Activated T-helper 2 cell treated with anti-CD3 and anti-CD28 coated beads, Interferon-gamma antibody, Interleukin-2, Interleukin-4, amounts not matched to agents 10 μg/mL and 5 μg/mL and 100 μg/mL, durations not matched to agents 14 hours and 24 hours and 36 hours (primary cell): ENCODE data around the gene SMARCA4. TPM values are rescaled to one million over a fixed set of nuclear protein-coding genes. Genes with fewer than 3 reads are reported as not detected.
"Not testable (repeated sequence)": the region's sequence is repeated elsewhere in the genome, so short reads cannot be mapped to it uniquely, and the experiment has no call there.

Experiments used
- DNase-seq: peaks from one replicate; pipeline ENCODE4 v3.0.0; 2021; ENCODE audit warnings: low spot score
- H3K27ac Mint-ChIP-seq: one replicate; pipeline ENCODE4 v1.8.0; 2021; ENCODE audit warnings: mixed read lengths
- H3K27me3 Mint-ChIP-seq: one replicate; pipeline ENCODE4 v1.8.0; 2021; ENCODE audit warnings: low read depth, mixed read lengths
- H3K36me3 Mint-ChIP-seq: one replicate; pipeline ENCODE4 v1.8.0; 2021; ENCODE audit warnings: low read depth, mixed read lengths
- H3K4me1 Mint-ChIP-seq: one replicate; pipeline ENCODE4 v1.8.0; 2021; ENCODE audit warnings: low read depth, mixed read lengths
- H3K4me3 Mint-ChIP-seq: one replicate; pipeline ENCODE4 v1.8.0; 2021; ENCODE audit warnings: low read depth, mild to moderate bottlenecking, moderate library complexity, mixed read lengths
- H3K9me3 Mint-ChIP-seq: one replicate; pipeline ENCODE4 v1.8.0; 2021; ENCODE audit warnings: mixed read lengths
- intact Hi-C: fragments of 100-400 bp; cut with micrococcal nuclease; formaldehyde crosslinking; loops from one replicate; pipeline ENCODE4 v1.15.1; 2023
- total RNA-seq: library from RNA; stranded (reverse); gene quantifications from 2 replicates; pipeline ENCODE4 v1.2.3, GENCODE V29; 2022

SMARCA4 gene
- total RNA-seq, 1 donor from 2014 or later = 149 TPM

DNA sequence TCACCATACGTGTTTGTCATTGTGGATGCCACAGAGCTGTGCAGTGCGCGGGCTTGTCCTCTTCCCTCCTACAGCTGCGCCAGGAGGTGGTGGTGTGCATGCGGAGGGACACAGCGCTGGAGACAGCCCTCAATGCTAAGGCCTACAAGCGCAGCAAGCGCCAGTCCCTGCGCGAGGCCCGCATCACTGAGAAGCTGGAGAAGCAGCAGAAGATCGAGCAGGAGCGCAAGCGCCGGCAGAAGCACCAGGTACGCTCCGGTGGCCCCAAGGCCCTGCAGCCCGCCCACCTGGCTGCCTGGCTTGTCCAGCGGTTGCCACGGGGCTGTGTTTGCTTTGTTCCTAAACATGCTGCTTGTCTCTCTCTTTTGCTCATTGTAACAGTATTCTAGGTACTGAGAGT is 30.2 kb downstream of the SMARCA4 start:
- no peak overlapping the region for H3K4me3 Mint-ChIP-seq
- peaks cover 41% of the 10 kb centered on the region for H3K36me3 Mint-ChIP-seq
- no peaks in the 10 kb centered on the region for H3K4me1 Mint-ChIP-seq
- intact Hi-C loops = no loop called here
- no peaks in the 10 kb centered on the region for H3K9me3 Mint-ChIP-seq
- DNase-seq = no peak
- H3K27ac Mint-ChIP-seq = no peak overlapping the region
- no peaks in the 10 kb centered on the region for H3K27me3 Mint-ChIP-seq

DNA sequence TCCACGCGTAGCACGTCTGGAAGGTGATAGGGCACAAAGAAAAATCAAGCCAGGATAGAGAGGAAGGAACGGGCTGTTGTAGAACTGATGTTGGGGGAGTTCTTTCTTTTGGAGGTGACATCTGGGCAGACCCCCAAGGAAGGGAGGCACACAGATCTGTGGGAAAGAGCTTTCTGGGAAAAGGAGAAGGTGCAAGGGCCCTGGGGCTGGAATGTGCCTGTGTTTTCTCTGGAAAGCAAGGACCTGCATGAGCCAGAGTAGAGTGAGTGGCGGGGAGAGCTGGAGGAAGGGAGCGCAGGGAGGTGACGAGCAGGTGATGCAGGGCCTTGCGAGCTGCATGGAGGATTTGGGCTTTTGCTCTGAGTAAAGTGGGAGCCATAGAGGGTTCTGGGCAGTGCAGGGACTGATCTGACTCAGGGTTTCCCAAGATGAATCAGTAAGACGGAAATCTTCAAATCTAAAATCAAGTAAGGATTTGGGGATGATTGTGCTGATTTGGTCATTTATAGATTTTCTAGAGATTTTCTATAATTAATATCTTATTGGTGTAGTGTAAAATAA is 30.8 kb downstream of the SMARCA4 start:
- H3K4me3 Mint-ChIP-seq = no peak overlapping the region
- intact Hi-C loops = no loop called here
- peak overlapping the region; percentile 38 for H3K27ac Mint-ChIP-seq
- no peaks in the 10 kb centered on the region for H3K4me1 Mint-ChIP-seq
- no peaks in the 10 kb centered on the region for H3K9me3 Mint-ChIP-seq
- DNase-seq = no peak
- H3K27me3 Mint-ChIP-seq = no peaks in the 10 kb centered on the region
- H3K36me3 Mint-ChIP-seq = peaks cover 46% of the 10 kb centered on the region

DNA sequence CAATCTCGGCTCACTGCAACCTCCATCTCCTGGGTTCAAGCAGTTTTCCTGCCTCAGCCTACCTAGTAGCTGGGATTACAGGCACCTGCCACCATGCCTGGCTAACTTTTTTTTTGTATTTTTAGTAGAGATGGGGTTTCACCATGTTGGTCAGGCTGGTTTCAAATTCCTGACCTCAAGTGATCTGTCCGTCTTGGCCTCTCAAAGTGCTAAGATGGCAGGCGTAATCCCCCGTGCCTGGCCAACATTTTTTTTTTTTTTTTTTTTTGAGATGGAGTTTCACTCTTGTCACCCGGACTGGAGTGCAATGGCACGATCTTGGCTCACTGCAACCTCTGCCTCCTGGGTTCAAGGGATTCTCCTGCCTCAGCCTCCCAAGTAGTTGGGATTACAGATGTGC is 31.3 kb downstream of the SMARCA4 start:
- H3K27ac Mint-ChIP-seq, H3K4me1 Mint-ChIP-seq, intact Hi-C loops, H3K4me3 Mint-ChIP-seq, DNase-seq, H3K27me3 Mint-ChIP-seq, H3K9me3 Mint-ChIP-seq: not testable (repeated sequence)
- H3K36me3 Mint-ChIP-seq = peaks cover 50% of the 10 kb centered on the region

DNA sequence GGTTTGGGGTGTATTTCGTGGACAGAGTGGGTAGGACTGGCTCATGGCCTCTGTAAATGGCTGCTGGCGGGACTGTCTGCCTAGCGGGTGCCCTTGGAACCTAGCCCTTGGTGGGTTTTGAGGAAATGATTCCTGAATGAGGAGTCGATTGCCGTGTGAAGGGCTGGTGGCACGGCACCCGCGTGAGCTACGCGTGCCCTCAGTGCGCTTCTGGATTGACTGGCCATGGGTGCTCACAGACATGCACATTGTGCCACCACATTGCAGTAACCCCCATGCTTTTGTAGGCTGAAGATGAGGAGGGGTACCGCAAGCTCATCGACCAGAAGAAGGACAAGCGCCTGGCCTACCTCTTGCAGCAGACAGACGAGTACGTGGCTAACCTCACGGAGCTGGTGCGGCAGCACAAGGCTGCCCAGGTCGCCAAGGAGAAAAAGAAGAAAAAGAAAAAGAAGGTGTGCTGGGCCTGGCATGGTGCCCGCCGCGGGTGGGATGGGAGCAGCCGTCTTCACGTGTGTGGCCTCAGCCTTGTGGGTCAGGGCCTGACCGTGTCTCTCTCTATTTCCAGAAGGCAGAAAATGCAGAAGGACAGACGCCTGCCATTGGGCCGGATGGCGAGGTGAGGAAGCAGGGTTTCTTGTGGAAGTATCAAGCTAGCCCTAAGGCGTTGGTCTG is 35.2 kb downstream of the SMARCA4 start:
- Mint-ChIP-seq H3K36me3 (peaks cover 51% of the 10 kb centered on the region), H3K4me3 (no peak overlapping the region), H3K9me3 (no peaks in the 10 kb centered on the region), H3K4me1 (no peaks in the 10 kb centered on the region), H3K27ac (no peak overlapping the region), H3K27me3 (no peaks in the 10 kb centered on the region)
- intact Hi-C loops = no loop called here
- DNase-seq = no peak

DNA sequence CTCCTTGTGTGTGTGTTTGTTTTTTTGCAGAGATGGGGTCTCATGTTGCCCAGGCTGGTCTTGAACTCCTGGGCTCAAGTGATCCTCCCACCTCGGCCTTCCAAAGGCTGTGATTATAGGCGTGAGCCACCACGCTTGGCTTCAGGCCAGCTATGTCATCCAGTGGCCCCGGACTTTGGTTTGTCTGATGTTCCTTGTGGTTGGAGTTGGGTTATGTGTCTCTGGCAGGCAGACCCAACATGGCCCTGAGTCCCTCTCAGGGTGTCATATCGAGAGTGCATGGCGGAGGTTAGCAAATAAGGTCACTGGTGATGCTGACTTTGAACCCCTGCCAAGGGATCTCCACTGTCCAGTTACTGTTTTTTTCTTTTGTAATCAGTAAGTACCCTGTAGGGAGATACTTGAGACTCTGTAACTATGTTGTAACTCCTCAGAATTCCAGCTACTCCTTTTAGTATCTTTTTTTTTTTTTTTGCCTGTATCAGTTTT is 37.3 kb downstream of the SMARCA4 start:
- H3K9me3 Mint-ChIP-seq = no peaks in the 10 kb centered on the region
- DNase-seq = no peak
- H3K27me3 Mint-ChIP-seq = no peaks in the 10 kb centered on the region
- H3K4me1 Mint-ChIP-seq = no peaks in the 10 kb centered on the region
- peaks cover 47% of the 10 kb centered on the region for H3K36me3 Mint-ChIP-seq
- intact Hi-C loops = no loop called here
- H3K27ac Mint-ChIP-seq = no peak overlapping the region
- H3K4me3 Mint-ChIP-seq = no peak overlapping the region

DNA sequence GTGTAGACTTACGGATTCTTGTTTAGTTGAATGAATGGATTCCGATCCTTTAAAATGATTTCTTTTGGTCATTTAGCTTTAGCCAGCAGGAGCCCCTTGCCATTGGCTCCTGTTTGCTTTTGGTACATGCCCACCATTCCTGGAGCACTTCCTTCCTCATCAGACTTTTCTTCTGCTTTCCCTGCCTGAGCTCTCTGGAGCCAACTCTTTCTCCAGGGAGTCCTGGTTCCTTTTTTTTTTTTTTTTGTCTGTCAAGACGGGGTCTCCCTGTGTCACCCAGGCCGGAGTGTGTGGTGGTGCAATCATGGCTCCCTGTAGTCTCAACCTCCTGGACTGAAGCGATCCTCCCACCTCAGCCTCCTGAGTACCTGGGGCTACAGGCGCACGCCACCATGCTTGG is 37.8 kb downstream of the SMARCA4 start:
- no peaks in the 10 kb centered on the region for H3K27me3 Mint-ChIP-seq
- no peak for DNase-seq
- H3K4me3 Mint-ChIP-seq = no peak overlapping the region
- intact Hi-C loops = no loop called here
- H3K9me3 Mint-ChIP-seq = no peaks in the 10 kb centered on the region
- H3K27ac Mint-ChIP-seq = no peak overlapping the region
- H3K36me3 Mint-ChIP-seq = peaks cover 53% of the 10 kb centered on the region
- H3K4me1 Mint-ChIP-seq = no peaks in the 10 kb centered on the region

DNA sequence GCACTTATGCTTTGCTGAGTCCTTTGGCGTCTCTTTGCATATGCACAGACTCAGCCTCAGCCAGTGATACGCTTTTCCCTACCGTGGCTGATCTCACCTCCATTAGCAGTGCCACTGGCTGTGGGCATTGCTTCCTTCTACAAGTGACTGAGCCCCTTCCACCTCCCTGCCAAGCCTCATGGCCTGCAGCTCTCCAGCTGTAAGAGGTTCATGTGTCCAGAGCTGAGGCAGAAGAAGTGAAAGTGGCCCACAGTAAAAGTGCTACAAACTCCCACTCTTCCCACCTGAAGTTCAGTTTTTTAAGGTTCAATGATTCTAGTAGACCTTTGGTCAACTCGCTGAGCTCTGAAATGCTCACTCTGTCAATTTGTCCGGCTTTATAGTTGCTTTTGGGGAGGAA is 44.7 kb downstream of the SMARCA4 start:
- no peak for DNase-seq
- peaks cover 47% of the 10 kb centered on the region for H3K36me3 Mint-ChIP-seq
- H3K27me3 Mint-ChIP-seq = no peaks in the 10 kb centered on the region
- H3K4me3 Mint-ChIP-seq = no peak overlapping the region
- no peaks in the 10 kb centered on the region for H3K9me3 Mint-ChIP-seq
- H3K27ac Mint-ChIP-seq = no peak overlapping the region
- H3K4me1 Mint-ChIP-seq = no peaks in the 10 kb centered on the region
- intact Hi-C loops = loop anchor here (10.0 kb wide), 1 partner anchor 71 kb away; no protein-coding TSS in a partner anchor

DNA sequence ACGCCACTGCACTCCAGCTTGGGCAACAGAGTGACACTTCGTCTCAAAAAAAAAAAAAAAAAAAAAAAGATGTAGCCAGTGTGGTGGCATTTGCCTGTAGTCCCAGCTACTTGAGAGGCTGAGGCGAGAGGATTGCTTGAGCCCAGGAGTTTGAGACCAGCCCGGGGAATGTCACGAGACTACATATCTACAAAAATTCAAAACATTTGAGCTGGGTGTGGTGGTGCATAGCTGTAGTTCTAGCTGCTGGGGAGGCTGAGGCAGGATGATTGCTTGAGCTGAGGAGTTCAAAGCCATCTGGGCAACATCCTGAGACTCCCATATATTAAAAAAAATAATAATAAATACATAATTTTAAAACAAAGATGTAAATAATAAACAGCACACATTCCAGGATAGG is 46.6 kb downstream of the SMARCA4 start:
- no peak overlapping the region for H3K27ac Mint-ChIP-seq
- no peaks in the 10 kb centered on the region for H3K4me1 Mint-ChIP-seq
- intact Hi-C loops = loop anchor here (10.0 kb wide), 1 partner anchor 73 kb away; no protein-coding TSS in a partner anchor
- no peaks in the 10 kb centered on the region for H3K9me3 Mint-ChIP-seq
- H3K36me3 Mint-ChIP-seq = peaks cover 58% of the 10 kb centered on the region
- no peak overlapping the region for H3K4me3 Mint-ChIP-seq
- DNase-seq = no peak
- H3K27me3 Mint-ChIP-seq = no peaks in the 10 kb centered on the region

DNA sequence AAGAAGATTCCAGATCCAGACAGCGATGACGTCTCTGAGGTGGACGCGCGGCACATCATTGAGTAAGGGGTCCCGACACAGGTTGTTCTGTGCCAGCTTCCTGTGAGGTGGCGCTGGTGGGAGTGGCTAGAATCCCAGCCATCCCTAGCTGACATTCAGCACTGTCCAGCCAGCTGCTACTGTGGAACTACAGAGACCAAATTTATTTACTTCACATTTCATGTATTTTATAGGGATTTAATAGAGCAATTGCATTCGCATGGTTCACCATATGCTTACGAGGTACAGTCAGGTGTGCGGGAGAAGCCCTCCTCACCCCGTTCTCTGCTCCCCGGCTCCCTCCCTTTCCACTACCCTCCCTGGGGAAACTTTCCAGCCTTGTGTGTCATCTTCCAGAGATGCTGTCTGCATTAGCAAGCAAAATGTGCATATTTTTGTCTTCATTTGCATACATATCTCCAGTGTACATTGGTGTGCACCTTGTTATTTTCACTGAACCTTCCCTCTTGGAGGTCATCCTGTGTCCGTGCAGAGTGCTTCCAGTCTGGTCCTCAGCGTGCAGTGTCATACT is 47.2 kb downstream of the SMARCA4 start:
- Mint-ChIP-seq H3K27ac (no peak overlapping the region), H3K4me1 (no peaks in the 10 kb centered on the region), H3K4me3 (no peak overlapping the region), H3K27me3 (no peaks in the 10 kb centered on the region), H3K9me3 (no peaks in the 10 kb centered on the region), H3K36me3 (peaks cover 63% of the 10 kb centered on the region)
- DNase-seq = no peak
- intact Hi-C loops = loop anchor here (10.0 kb wide), 1 partner anchor 73 kb away; no protein-coding TSS in a partner anchor

DNA sequence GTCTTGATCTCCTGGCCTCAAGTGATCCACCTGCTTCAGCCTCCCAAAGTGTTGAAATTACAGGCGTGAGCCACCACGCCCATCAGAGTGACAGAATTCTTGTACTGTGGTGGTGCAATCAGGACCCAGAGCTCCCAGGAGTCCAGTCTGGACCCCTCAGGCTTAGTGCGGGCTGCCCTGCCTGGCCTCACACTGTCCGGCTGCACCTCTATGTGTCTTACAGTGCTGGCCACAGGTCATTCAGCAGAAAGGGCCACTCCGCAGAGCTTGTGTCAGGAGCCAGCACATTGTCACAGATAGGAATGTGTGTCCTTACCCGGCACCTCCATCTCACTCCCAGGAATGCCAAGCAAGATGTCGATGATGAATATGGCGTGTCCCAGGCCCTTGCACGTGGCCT is 49.2 kb downstream of the SMARCA4 start:
- no peak overlapping the region for H3K27ac Mint-ChIP-seq

DNA sequence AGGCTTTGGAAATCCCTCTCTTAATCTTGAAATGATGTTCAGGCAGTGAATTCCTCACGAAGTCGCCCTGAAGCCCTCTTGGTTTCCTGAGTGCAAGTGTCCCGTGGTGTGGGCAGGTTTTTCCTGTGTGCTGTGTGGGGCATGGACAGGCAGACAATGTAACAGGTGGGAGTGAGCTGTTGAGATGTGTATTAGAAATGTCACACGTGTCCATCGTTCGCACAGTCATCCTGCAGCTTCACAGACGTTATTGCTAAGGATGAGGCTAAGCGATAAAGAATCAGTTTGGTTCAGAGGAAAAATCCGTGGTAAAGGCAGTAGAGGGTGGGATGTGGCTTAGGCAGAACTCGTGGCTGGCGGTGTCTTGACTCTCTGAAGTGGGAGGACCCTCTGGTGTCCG is 51.7 kb downstream of the SMARCA4 start:
- no peaks in the 10 kb centered on the region for H3K9me3 Mint-ChIP-seq
- no peaks in the 10 kb centered on the region for H3K4me1 Mint-ChIP-seq
- H3K27me3 Mint-ChIP-seq = no peaks in the 10 kb centered on the region
- no peak for DNase-seq
- H3K27ac Mint-ChIP-seq = no peak overlapping the region
- H3K36me3 Mint-ChIP-seq = peaks cover 74% of the 10 kb centered on the region
- intact Hi-C loops = no loop called here
- no peak overlapping the region for H3K4me3 Mint-ChIP-seq

More for the DNA sequence above, 49.2 kb downstream of the SMARCA4 start:
- peaks cover 59% of the 10 kb centered on the region for H3K36me3 Mint-ChIP-seq
- DNase-seq = no peak
- H3K27me3 Mint-ChIP-seq = no peaks in the 10 kb centered on the region
- H3K4me3 Mint-ChIP-seq = no peak overlapping the region
- H3K9me3 Mint-ChIP-seq = no peaks in the 10 kb centered on the region
- intact Hi-C loops = no loop called here
- no peaks in the 10 kb centered on the region for H3K4me1 Mint-ChIP-seq

DNA sequence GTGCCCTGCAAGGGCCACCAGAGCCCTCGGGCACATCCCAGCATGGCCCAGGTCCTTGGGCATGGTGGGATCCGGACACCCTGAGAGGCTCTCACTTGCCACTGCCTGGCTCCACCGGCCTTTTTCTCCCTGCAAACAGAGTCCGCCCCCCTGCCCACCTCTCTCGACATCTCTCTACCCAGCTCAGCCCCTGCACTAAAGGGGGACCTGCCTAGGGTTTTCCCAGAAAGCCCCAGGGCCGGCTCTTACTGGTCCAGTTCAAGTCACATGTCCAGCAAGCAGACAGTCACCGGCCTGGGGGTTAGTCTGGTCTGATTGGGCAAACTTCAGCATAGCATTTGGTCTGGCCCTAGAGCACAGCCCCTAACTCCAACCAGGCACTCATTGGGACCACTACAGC is 52.9 kb downstream of the SMARCA4 start:
- no peak overlapping the region for H3K27ac Mint-ChIP-seq
- peaks cover 71% of the 10 kb centered on the region for H3K36me3 Mint-ChIP-seq
- H3K9me3 Mint-ChIP-seq = no peaks in the 10 kb centered on the region
- H3K4me1 Mint-ChIP-seq = no peaks in the 10 kb centered on the region
- H3K4me3 Mint-ChIP-seq = no peak overlapping the region
- DNase-seq = no peak
- no peaks in the 10 kb centered on the region for H3K27me3 Mint-ChIP-seq
- intact Hi-C loops = no loop called here

DNA sequence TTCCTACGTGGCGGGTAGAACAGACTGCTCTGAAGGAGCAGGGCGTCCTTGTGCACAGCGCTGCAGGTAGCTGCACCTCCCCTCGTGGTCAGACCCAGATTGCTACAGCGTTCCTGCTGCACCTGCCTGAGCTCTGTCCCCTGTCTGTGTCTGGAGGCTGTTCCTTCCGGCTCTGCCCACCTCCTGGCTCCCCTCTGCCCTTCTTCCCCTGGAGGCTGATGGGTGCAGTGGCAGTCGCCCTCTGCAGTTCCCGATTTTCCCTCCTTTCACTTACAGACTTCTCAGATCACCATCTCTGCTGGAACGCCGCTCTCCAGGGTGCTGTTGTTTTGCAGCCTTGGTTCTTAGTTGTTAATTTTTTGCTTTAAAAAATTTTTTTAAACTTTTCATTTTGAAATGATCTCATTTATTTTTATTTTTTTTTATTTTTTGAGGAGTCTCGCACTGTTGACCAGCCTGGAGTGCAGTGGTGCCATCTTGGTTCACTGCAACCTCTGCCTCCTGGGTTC is 53.6 kb downstream of the SMARCA4 start:
- no peaks in the 10 kb centered on the region for H3K4me1 Mint-ChIP-seq
- no peak for DNase-seq
- H3K27ac Mint-ChIP-seq = no peak overlapping the region
- peaks cover 75% of the 10 kb centered on the region for H3K36me3 Mint-ChIP-seq
- intact Hi-C loops = no loop called here
- no peaks in the 10 kb centered on the region for H3K27me3 Mint-ChIP-seq
- no peak overlapping the region for H3K4me3 Mint-ChIP-seq
- H3K9me3 Mint-ChIP-seq = no peaks in the 10 kb centered on the region
